Ishikawa (cell line): ENCODE results near the gene EDN2.

Experiments
- FOXM1 ChIP-seq: IDR thresholded peaks from 2 replicates; pipeline ENCODE4 v1.6.1; 2012; ENCODE audit warnings: low read depth, borderline replicate concordance
- MAX ChIP-seq: IDR thresholded peaks from 2 replicates; pipeline ENCODE4 v1.6.1; 2012
- NFIC ChIP-seq: IDR thresholded peaks from 2 replicates; pipeline ENCODE4 v1.6.1; 2012
- REST ChIP-seq: IDR thresholded peaks from 2 replicates; pipeline ENCODE4 v1.6.1; 2012; ENCODE audit warnings: low read depth, mild to moderate bottlenecking
- TAF1 ChIP-seq: IDR thresholded peaks from 2 replicates; pipeline ENCODE4 v1.6.1; 2012; ENCODE audit warnings: low read depth, mild to moderate bottlenecking
- TEAD4 ChIP-seq: IDR thresholded peaks from 2 replicates; pipeline ENCODE4 v1.6.1; 2012

- TF ChIP-seq REST (no peak), NFIC (no peak), TAF1 (no peak), MAX (no peak), TEAD4 (no peak), FOXM1 (no peak)
Measured at GRCh38 chr1:41444246-41444645, 40.2 kb downstream of the EDN2 start.
